Smooth muscle cell (in vitro differentiated cells): ENCODE measurements around the gene SLC6A20. TPM values are rescaled to one million over a fixed set of nuclear protein-coding genes. Genes with fewer than 3 reads are reported as not detected.

Source experiments
- DNase-seq: peaks from one replicate; lab custom pipeline; 2025; ENCODE audit not compliant: unreplicated experiment; lab: John Stamatoyannopoulos, UW
- H2AFZ ChIP-seq: fragments of 200-600 bp; sonication (generic); 2 replicates; pipeline ENCODE4 v1.6.0; 2016; ENCODE audit warnings: antibody characterized with exemption, low read depth, mild to moderate bottlenecking
- H3F3A ChIP-seq: fragments of 200-600 bp; sonication (generic); 2 replicates; pipeline ENCODE4 v1.6.0; 2017; ENCODE audit warnings: antibody characterized with exemption, low read depth
- H3K27ac ChIP-seq: fragments of 200-600 bp; sonication (generic); 2 replicates; pipeline ENCODE4 v1.5.1; 2016; ENCODE audit warnings: low read depth, mild to moderate bottlenecking
- H3K27me3 ChIP-seq: fragments of 200-600 bp; sonication (generic); 2 replicates; pipeline ENCODE4 v1.6.1; 2016; ENCODE audit warnings: low read depth, mild to moderate bottlenecking
- H3K36me3 ChIP-seq: fragments of 200-600 bp; sonication (generic); 2 replicates; pipeline ENCODE4 v1.5.1; 2016; ENCODE audit warnings: low read depth
- H3K4me1 ChIP-seq: fragments of 200-600 bp; sonication (generic); 2 replicates; pipeline ENCODE4 v1.5.1; 2016; ENCODE audit warnings: low read depth
- H3K4me2 ChIP-seq: fragments of 200-600 bp; sonication (generic); 2 replicates; pipeline ENCODE4 v1.6.0; 2016; ENCODE audit warnings: mild to moderate bottlenecking
- H3K4me3 ChIP-seq: fragments of 200-600 bp; sonication (generic); 2 replicates; pipeline ENCODE4 v1.5.1; 2016; ENCODE audit warnings: mild to moderate bottlenecking
- H3K79me2 ChIP-seq: fragments of 200-600 bp; sonication (generic); 2 replicates; pipeline ENCODE4 v1.6.0; 2016; ENCODE audit warnings: low read depth, mild to moderate bottlenecking
- H3K9ac ChIP-seq: fragments of 200-600 bp; sonication (generic); 2 replicates; pipeline ENCODE4 v1.6.0; 2016; ENCODE audit warnings: low read depth
- H3K9me3 ChIP-seq: fragments of 200-600 bp; sonication (generic); replicated peaks from 2 replicates; pipeline ENCODE4 v1.5.1; 2016; ENCODE audit warnings: low read depth
- H4K20me1 ChIP-seq: fragments of 200-600 bp; sonication (generic); 2 replicates; pipeline ENCODE4 v1.6.0; 2016; ENCODE audit warnings: low read depth
- CTCF ChIP-seq: fragments of 200-600 bp; sonication (generic); IDR thresholded peaks from 2 replicates; pipeline ENCODE4 v1.5.1; 2017; ENCODE audit warnings: borderline replicate concordance, mild to moderate bottlenecking, antibody characterized with exemption; ENCODE audit not compliant: insufficient read depth, poor library complexity, severe bottlenecking
- WGBS: methylation state at CpG from one replicate; pipeline ENCODE4 v1.1.7; 2016; ENCODE audit warnings: low lambda C conversion rate; 5-methylcytosine and 5-hydroxymethylcytosine counted together
- polyA plus RNA-seq: library from polyadenylated mRNA; unstranded; fragments of >200 nt; fragmentation: Nextera tagmentation; extraction: Ambion mirVana; gene quantifications from 2 replicates; pipeline ENCODE4 v1.2.1, GENCODE V29; 2016
- total RNA-seq: library from RNA; depleted of rRNA; stranded (reverse); fragments of >200 nt; gene quantifications from 2 replicates; pipeline ENCODE4 v1.2.3, GENCODE V29; 2014

Gene SLC6A20
- total and polyA plus RNA-seq, 2 experiments from 2014 or later = 0.10 to 0.49 TPM

- Histone ChIP-seq H2AFZ (no peak overlapping the region), H3K9me3 (no peaks in the 10 kb centered on the region), H3K36me3 (no peaks in the 10 kb centered on the region), H3K9ac (no peak overlapping the region), H3F3A (no peaks in the 10 kb centered on the region), H4K20me1 (no peaks in the 10 kb centered on the region), H3K4me2 (no peak overlapping the region), H3K79me2 (no peaks in the 10 kb centered on the region), H3K4me1 (no peaks in the 10 kb centered on the region), H3K27ac (no peak overlapping the region), H3K27me3 (peaks cover 10% of the 10 kb centered on the region), H3K4me3 (no peak overlapping the region)
- DNase-seq = no peak
- TF ChIP-seq CTCF = no peak
- 79% methylated on average over 4 of the region's 4 CpGs for WGBS
These were observed 9.4 kb downstream of the SLC6A20 start for GRCh38 chr3:45786801-45787495.

GRCh38 chr3:45785605-45786150 lies 10.7 kb downstream of the SLC6A20 start:
- Histone ChIP-seq H3K36me3 (no peaks in the 10 kb centered on the region), H4K20me1 (no peaks in the 10 kb centered on the region), H3K4me2 (no peak overlapping the region), H3K4me3 (no peak overlapping the region), H2AFZ (no peak overlapping the region), H3F3A (no peaks in the 10 kb centered on the region), H3K79me2 (no peaks in the 10 kb centered on the region), H3K9ac (no peak overlapping the region), H3K9me3 (no peaks in the 10 kb centered on the region), H3K4me1 (no peaks in the 10 kb centered on the region), H3K27ac (no peak overlapping the region), H3K27me3 (peaks cover 15% of the 10 kb centered on the region)
- no peak for TF ChIP-seq CTCF
- WGBS = 90% methylated on average over 3 of the region's 3 CpGs
- DNase-seq = no peak

- no peak overlapping the region for H2AFZ ChIP-seq
These were observed 12.7 kb downstream of the SLC6A20 start for GRCh38 chr3:45783667-45784066.

More at GRCh38 chr3:45783667-45784066, 12.7 kb downstream of the SLC6A20 start:
- Histone ChIP-seq H3K4me3 (no peak overlapping the region), H4K20me1 (no peaks in the 10 kb centered on the region), H3K4me2 (no peak overlapping the region), H3K4me1 (no peaks in the 10 kb centered on the region), H3K79me2 (no peaks in the 10 kb centered on the region), H3K9ac (no peak overlapping the region), H3K9me3 (no peaks in the 10 kb centered on the region), H3K27me3 (peaks cover 21% of the 10 kb centered on the region), H3K27ac (no peak overlapping the region), H3F3A (no peaks in the 10 kb centered on the region), H3K36me3 (no peaks in the 10 kb centered on the region)
- 89% methylated on average over 3 of the region's 3 CpGs for WGBS
- TF ChIP-seq CTCF = no peak
- DNase-seq = no peak
